KMS-11 (cell line): ENCODE data around the gene CIB4.
"Not testable (repeated sequence)": the region's sequence is repeated elsewhere in the genome, so short reads cannot be mapped to it uniquely, and the experiment has no call there.

Experiments
- H2AFZ ChIP-seq: fragments of 200-600 bp; sonication (generic); 2 replicates; pipeline ENCODE4 v1.6.1; 2016; ENCODE audit warnings: antibody characterized with exemption, mixed run types, low read depth
- H3K27ac ChIP-seq: fragments of 200-600 bp; sonication (generic); 2 replicates; pipeline ENCODE4 v1.6.1; 2016; ENCODE audit warnings: mild to moderate bottlenecking, mixed run types
- H3K27me3 ChIP-seq: fragments of 200-600 bp; sonication (generic); 2 replicates; pipeline ENCODE4 v1.6.1; 2017; ENCODE audit warnings: mild to moderate bottlenecking, low read depth, mixed run types, moderate library complexity; ENCODE audit not compliant: insufficient read depth
- H3K36me3 ChIP-seq: fragments of 200-600 bp; sonication (generic); 2 replicates; pipeline ENCODE4 v1.6.1; 2017; ENCODE audit warnings: mild to moderate bottlenecking, mixed run types; ENCODE audit not compliant: insufficient read depth
- H3K4me1 ChIP-seq: fragments of 200-600 bp; sonication (generic); 2 replicates; pipeline ENCODE4 v1.6.1; 2016; ENCODE audit warnings: mild to moderate bottlenecking, low read depth, mixed run types; ENCODE audit not compliant: poor library complexity, severe bottlenecking
- H3K4me2 ChIP-seq: fragments of 200-600 bp; sonication (generic); 2 replicates; pipeline ENCODE4 v1.7.0; 2016; ENCODE audit warnings: mild to moderate bottlenecking, mixed run types
- H3K4me3 ChIP-seq: fragments of 200-600 bp; sonication (generic); IDR thresholded peaks from 2 replicates; pipeline ENCODE4 v1.6.1; 2017; ENCODE audit warnings: low read depth, low read length, mixed read lengths; ENCODE audit not compliant: insufficient read depth
- H3K79me2 ChIP-seq: fragments of 200-600 bp; sonication (generic); 2 replicates; pipeline ENCODE4 v1.6.1; 2016; ENCODE audit warnings: low read depth, mixed run types; ENCODE audit not compliant: insufficient read depth
- H3K9ac ChIP-seq: fragments of 200-600 bp; sonication (generic); 2 replicates; pipeline ENCODE4 v1.6.1; 2016; ENCODE audit warnings: mild to moderate bottlenecking, mixed run types
- H4K20me1 ChIP-seq: fragments of 200-600 bp; sonication (generic); 2 replicates; pipeline ENCODE4 v1.6.1; 2016; ENCODE audit warnings: mild to moderate bottlenecking, mixed run types; ENCODE audit not compliant: insufficient read depth
- TF ChIP-seq, protein P1 (sequence below): fragments of 200-600 bp; sonication (generic); conservative IDR thresholded peaks from 2 replicates; pipeline ENCODE4 v1.6.1; 2017; ENCODE audit warnings: low read depth, mild to moderate bottlenecking, antibody characterized with exemption, low read length, moderate library complexity, mixed read lengths

Gene CIB4

GRCh38 chr2:26570083-26570430, 71.1 kb downstream of the CIB4 start:
- H3K4me1 ChIP-seq, result no peaks in the 10 kb centered on the region
- H3K27me3 ChIP-seq, result peaks cover 96% of the 10 kb centered on the region
- no peaks in the 10 kb centered on the region for H3K79me2 ChIP-seq
- TF ChIP-seq, protein P1, sequence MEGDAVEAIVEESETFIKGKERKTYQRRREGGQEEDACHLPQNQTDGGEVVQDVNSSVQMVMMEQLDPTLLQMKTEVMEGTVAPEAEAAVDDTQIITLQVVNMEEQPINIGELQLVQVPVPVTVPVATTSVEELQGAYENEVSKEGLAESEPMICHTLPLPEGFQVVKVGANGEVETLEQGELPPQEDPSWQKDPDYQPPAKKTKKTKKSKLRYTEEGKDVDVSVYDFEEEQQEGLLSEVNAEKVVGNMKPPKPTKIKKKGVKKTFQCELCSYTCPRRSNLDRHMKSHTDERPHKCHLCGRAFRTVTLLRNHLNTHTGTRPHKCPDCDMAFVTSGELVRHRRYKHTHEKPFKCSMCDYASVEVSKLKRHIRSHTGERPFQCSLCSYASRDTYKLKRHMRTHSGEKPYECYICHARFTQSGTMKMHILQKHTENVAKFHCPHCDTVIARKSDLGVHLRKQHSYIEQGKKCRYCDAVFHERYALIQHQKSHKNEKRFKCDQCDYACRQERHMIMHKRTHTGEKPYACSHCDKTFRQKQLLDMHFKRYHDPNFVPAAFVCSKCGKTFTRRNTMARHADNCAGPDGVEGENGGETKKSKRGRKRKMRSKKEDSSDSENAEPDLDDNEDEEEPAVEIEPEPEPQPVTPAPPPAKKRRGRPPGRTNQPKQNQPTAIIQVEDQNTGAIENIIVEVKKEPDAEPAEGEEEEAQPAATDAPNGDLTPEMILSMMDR, result no peak
- H3K9ac ChIP-seq, result no peak overlapping the region
- H4K20me1 ChIP-seq, result no peaks in the 10 kb centered on the region
- H3K4me3 ChIP-seq, result no peak overlapping the region
- H3K36me3 ChIP-seq, result no peaks in the 10 kb centered on the region
- H3K4me2 ChIP-seq, result no peak overlapping the region
- H3K27ac ChIP-seq, result no peak overlapping the region
- H2AFZ ChIP-seq, result no peak overlapping the region

DNA sequence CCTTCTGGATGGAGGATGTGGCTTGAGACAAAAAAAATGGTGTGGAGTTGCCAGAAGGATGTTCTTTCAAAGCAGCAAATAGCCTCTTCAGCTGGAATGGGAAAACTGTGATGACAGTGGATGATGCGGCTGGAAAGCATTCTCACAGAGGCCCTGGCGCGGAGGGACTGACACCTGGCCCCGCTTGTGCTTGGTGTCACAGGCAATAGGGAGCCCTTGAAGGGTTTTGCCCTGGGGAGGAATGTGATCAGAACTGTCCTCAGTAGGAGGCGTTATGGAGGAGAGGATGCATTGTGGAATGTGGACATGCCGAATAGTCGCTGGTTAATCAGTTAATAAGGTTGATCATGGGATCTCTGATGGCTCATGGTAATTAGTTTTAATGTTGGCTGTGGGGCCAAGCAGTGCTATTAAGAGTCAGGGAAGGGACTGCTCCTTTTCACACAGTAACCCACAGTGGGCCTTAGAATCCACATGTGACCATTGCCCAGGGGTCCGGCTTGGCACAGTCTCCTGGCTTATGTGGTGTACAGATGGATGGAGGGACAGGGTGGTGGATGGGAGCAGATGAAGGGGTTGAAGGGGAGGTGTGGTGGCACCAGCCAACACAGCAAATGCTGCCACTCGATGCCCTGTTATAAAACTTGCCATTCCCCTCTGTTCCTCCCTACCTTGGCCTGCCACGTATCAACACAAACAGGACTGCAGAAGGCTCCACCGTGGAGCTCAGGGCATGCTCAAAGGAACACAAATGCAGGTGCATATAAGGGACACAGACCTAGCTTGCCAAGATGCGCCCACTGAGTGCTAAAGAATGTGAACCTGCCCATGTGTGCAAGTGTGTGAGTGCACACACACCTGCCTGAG, 71.7 kb downstream of the CIB4 start:
- H3K79me2 ChIP-seq, result no peaks in the 10 kb centered on the region
- no peak overlapping the region for H3K4me2 ChIP-seq
- H3K27me3 ChIP-seq, result peaks cover 96% of the 10 kb centered on the region
- no peaks in the 10 kb centered on the region for H3K4me1 ChIP-seq
- H3K27ac ChIP-seq, result no peak overlapping the region
- H4K20me1 ChIP-seq, result no peaks in the 10 kb centered on the region
- TF ChIP-seq, protein P1, result no peak
- H2AFZ ChIP-seq, result no peak overlapping the region
- H3K9ac ChIP-seq, result no peak overlapping the region
- no peaks in the 10 kb centered on the region for H3K36me3 ChIP-seq
- H3K4me3 ChIP-seq, result no peak overlapping the region

DNA sequence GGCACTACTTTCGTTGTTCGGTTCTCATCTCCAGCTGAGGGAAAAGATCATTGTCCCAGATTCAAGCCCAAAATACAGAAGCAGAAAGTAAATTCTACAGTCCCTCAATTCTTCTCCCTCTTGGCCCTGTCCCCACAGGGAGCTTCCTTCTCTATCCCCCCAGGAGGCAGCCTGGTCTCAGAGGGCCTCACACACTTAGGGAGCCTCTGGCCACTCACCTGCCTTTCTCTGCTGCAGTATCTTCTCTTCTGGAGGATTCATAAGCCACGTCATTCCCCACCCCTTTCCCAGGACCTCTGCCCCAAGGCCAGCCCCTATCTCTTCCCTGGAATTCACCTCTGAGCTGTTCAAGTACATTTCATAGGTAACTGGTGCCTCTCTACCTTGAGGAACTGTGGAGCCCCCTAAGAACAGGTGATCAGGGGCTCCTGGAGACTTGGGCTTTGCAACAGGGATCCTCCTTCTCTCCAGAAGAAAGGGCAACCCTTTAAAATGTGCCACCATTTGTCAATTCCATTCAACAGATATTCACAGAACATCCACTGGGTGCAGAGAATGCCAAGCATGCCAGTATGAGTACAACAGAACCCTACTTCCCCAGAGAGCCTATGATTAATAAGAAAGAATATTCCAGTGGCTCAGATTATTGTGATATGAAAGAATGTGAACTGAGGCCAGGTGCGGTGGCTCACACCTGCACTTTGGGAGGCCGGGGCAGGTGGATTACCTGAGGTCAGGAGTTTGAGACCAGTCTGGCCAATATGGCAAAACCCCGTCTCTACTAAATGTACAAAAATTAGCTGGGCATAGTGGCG, 72.9 kb downstream of the CIB4 start:
- Histone ChIP-seq H3K27ac (no peak overlapping the region), H3K36me3 (no peaks in the 10 kb centered on the region), H3K9ac (no peak overlapping the region), H4K20me1 (no peaks in the 10 kb centered on the region), H3K4me2 (no peak overlapping the region), H3K27me3 (peaks cover 96% of the 10 kb centered on the region), H2AFZ (no peak overlapping the region), H3K4me3 (no peak overlapping the region), H3K4me1 (no peaks in the 10 kb centered on the region), H3K79me2 (no peaks in the 10 kb centered on the region)
- TF ChIP-seq, protein P1, result no peak

DNA sequence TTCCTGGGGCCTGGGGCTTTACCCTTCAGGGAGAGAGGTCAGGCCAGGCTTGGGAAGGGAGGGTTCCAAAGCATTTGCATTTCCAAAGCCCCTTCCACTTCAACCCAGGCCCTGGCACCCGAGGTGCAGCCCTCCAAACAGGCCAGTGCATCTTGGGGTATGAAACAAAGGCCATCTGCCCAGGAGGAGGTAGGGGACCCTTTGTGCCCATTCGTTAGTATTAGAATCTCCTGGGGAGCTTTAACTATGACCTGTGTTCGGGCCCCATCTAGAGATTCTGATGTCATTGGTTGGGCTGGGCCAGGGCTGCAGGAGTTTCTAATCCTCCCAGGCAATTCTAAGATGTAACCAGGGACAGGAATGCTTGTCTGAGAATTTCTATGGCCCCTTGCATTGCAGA, 73.6 kb downstream of the CIB4 start:
- H3K27ac ChIP-seq, result no peak overlapping the region

DNA sequence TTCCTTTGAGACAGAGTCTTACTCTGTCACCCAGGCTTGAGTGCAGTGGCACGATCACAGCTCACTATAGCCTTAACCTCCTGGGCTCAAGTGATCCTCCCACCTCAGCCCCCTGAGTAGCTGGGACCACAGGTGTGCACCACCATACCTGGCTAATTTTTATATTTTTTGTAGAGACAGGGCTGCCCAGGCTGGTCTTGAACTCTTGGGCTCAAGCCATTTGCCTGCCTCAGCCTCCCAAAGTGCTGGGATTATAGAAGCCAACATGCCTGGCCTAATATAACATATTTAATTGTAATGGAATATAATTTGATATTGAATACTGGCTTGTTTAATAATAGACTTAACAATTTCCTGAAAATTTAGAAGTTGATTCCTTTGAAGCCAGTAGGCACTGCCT, 74.4 kb downstream of the CIB4 start:
- H2AFZ ChIP-seq, H3K79me2 ChIP-seq, H3K9ac ChIP-seq, H3K4me3 ChIP-seq, H4K20me1 ChIP-seq, H3K4me2 ChIP-seq, H3K4me1 ChIP-seq, H3K36me3 ChIP-seq, H3K27ac ChIP-seq: not testable (repeated sequence)
- peaks cover 88% of the 10 kb centered on the region for H3K27me3 ChIP-seq

More for the DNA sequence above, 73.6 kb downstream of the CIB4 start:
- Histone ChIP-seq H3K27me3 (peaks cover 96% of the 10 kb centered on the region), H3K4me1 (no peaks in the 10 kb centered on the region), H3K4me2 (no peak overlapping the region), H4K20me1 (no peaks in the 10 kb centered on the region), H3K79me2 (no peaks in the 10 kb centered on the region), H3K36me3 (no peaks in the 10 kb centered on the region), H2AFZ (no peak overlapping the region), H3K4me3 (no peak overlapping the region), H3K9ac (no peak overlapping the region)
- TF ChIP-seq, protein P1, result no peak
